HG03095 (cell line): ENCODE measurements around the gene SHISA9.
"Not testable (repeated sequence)": the region's sequence is repeated elsewhere in the genome, so short reads cannot be mapped to it uniquely, and the experiment has no call there.

Experiments used
- ATAC-seq: cut with Tn5 transposase; IDR thresholded peaks from one replicate; pipeline ENCODE4 v1.9.1; 2021; ENCODE audit warnings: moderate library complexity; ENCODE audit not compliant: unreplicated experiment

SHISA9 gene

DNA sequence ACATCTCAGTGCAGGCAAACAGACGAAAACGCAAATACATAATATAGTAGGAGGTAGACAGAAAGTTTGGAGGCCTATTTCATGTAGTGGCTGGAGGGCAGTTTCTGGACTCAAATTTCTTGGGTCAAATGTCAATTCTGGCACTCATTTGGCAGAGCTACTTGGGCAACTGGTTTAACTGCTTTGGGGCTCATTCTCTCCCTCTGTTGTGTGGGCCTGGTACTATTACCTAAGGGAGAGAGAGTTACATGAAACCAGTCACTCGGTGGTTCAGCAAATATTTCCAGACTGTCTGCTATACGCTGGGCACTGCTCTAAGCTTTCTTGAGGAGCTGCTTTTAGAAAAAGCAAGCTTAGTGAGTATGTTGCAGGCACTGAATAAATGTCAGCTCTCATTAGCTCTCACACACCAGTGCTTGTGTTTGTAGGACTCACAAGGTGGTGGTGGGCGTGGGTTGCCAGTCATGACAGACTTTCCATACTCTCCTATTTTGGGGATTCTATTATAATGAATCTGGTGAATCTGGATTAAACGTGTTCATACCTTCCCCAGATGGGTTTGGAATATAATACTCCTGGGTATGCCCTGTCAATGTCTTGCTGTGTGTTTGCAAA, 1.8 kb upstream of the SHISA9 start:
- ATAC-seq, result no peak

DNA sequence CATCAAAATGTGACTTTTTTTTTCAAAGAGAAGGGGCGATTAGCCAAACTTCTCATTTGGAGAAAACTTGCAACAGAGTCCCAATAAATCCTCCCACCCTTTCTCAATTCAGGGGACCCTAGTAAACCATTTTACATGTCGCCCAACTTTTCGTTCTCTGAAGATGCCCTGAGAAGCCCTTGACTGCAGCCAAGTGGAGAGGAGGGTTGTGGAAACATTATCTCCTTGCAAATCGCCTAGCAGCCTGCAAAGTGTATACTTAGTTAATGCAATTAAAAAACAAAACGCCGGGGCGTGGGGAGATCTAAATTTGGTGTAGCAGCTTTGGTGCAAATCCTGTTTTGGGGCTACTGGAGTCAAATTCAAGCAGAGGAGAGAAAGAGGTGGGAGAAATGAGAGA, 1.2 kb upstream of the SHISA9 start:
- no peak for ATAC-seq

DNA sequence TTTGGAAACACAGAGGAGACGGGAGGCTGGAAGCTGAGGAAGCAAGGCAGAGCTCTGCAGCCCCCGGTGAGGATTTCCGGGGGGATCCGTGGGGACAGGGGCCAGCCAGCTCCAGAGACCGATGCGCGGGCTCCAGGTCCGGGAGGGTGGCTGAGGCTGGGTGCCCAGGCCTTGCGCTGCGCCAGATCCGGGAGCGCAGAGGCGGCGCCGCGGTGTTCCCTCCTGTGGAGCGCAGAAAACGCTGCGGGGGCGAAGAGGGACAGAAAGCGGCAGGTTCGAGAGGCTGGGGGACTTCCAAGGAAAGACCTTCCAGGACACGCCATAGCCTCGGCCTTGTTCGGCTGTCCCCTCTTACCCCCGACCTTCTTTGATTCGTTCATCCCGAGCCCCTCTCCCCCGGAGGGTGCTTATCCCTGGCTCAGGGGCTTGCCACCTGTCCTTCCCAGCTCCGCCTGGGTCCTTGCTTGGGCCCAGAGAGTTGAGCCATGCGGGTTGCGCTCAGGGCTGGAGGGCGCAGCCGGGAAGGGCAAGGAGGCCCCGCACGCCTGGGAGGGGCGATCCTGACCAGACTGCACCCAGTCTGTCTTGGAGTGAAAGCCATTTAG, 697 bp upstream of the SHISA9 start:
- ATAC-seq, result no peak

DNA sequence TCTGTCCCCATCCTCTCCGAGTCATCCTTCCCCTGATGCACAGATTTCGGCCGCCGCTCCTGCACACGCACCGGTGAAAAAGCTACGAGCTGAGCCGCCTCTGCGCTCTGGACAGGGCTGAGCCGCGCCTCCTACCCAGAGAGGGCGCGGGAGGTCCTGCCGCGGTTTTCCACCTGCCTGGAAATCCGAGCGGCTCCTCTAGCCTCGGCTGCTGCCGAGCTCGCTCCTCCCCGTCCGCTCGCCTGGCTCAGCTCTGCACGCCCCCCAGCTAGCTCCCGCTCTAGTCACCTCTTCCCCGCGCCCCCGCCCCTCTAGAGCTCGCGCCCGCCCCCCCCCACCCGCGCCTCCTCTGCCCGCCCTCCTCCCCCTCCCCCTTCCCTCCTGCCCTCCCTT, 198 bp upstream of the SHISA9 start:
- no peak for ATAC-seq

DNA sequence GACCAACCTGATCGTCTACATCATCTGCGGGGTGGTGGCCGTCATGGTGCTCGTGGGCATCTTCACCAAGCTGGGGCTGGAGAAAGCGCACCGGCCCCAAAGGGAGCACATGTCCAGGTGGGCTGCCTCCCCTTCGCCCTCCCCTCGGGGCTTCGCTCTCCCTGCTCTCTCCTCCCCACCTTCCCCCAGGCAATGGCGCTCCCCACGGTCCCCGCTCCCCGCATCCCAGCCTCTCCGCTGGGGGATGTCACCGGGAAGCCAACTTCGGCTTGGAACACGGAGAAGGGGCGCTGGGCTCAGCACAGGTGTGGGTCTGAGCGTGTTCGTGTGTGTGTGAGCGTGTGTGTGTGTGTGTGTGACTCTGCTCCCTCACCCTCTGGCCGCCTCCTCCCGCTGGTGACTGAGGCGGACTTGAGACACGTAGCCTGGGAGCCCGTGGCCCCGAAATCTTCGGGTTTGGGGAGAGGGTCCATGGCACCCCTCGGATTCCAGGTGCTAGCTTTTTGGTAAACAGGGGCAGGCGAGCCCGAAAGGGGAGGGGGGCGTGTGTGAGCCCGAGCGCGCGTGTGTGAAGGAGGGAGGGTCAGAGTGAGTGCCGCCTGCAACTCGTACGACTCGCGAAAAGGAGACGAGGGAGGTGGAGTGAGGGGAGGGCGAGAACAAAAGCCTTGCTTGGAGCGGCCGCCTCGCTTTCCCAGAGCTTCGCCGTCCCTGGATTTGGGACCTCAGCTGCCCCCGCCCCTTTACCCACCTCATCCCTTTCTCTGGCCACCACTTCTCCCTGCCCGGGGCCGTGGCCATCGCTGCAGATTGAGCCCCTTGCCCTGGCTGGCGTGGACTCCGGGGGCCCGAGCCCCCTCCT, 1.3 kb downstream of the SHISA9 start:
- ATAC-seq, result no peak

DNA sequence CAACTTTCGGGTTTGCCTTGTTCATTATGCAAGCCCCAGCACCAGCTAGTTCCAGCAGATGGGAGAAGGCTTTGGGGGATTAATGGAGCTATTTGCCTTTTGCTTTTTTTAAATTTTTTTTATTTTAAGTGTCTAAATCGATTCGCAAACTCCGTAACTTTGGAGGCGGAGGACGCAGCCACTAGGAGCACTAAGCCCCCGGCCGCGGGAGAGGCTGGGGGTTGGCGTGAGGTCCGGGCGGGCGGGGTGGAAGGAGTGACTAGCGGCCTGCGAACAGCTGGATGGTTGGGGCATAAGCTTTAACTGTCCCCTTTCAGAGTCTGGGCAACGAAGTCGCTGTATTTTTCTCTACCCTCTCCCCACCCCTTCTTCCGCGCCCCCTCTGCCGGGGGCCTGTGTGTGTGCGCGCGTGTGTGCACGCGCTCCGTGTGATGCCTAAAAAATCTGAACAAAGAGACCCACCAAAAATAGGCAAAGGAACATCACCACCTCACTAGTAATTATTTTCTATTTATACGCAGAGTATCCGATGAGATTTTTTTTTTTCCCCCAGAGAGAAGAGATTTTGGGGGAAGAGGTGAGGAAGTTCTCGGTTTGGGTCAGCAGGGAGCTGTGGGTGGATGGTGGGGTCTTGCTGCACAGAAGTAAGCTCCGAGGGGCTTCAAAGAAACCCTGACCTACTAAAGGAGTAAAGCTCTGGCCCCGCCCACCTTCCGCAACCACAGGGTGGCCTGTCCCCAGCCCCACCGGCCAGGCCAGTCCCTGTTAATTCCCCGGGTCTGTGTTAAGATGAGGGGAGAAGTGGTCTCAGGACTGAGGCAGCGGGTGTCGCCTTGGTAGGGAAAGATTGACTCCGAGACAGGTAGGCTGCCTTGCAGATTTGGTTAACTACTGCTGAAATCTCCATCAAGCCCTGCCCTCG, 2.3 kb downstream of the SHISA9 start:
- ATAC-seq, result no peak

DNA sequence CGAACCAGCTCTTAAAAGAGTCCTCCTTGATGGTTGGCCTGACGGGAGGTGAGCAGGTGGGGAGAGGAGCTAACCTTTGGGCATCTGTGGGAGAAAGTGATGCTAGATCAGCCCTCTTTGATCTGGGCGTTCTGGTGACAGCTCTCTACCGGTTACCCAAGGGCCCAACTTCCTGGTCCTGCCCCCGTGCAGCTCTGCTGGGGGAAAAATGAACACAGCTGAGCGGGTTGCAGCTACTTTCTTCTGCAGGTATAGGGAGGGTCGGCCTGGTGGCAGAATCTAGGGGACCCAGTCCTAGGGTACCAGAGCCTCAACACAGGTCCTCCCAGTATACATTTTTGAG, 2.9 kb downstream of the SHISA9 start:
- no peak for ATAC-seq

DNA sequence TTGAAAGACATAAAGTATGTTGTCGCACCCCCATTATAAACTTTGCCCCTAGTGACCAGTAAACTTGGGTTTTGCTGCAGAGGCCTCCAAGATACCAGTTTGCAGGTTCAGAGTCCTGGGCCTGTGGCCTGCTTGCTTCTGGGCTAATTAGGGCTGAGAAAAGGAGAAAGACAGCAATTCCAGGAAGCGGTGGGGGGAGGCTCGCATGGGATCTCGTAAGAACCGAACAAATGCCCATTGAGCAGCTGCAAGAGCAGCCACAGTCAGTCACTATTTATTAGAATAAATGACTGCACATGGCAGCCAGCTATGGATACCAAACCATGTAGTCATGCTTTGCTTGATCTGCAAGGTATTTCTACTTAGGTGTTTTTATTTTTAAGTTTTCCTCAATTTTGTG, 4.9 kb downstream of the SHISA9 start:
- no peak for ATAC-seq

DNA sequence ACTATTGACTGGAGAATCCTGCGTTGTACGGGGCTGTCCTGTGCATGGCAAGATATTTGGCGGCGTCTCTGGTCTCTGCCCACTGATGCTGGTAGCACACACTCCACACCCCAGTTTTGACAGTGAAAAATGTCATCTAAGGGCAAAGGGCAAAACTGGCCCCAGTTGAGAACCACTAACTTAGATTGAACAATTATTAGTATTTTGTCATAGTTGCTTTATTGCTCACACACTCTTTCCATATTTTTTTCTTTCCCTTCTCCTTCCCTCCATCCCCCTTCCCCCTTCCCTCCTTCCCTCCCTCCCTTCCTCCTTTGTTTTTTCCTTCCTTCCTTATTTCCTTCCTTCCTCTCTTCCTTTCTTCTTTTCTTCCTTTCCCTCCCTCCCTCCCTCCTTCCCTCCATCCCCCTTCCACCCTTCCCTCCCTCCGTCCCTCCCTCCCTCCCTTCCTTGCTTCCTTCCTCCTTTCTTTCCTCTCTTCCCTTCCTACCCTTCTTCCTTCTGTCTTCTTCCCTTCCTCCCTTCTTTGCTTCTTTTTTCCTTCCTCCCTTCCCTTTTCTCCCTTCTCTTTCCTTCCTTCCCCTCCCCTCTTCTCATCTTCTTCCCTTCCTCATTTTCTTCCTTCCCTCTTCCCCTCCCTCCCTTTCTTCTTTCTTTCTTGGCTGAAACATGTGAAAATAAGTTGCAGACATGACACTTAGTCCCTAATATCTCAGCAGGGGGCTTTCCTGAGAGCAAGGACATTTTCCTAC, 5.5 kb downstream of the SHISA9 start:
- ATAC-seq, result no peak

DNA sequence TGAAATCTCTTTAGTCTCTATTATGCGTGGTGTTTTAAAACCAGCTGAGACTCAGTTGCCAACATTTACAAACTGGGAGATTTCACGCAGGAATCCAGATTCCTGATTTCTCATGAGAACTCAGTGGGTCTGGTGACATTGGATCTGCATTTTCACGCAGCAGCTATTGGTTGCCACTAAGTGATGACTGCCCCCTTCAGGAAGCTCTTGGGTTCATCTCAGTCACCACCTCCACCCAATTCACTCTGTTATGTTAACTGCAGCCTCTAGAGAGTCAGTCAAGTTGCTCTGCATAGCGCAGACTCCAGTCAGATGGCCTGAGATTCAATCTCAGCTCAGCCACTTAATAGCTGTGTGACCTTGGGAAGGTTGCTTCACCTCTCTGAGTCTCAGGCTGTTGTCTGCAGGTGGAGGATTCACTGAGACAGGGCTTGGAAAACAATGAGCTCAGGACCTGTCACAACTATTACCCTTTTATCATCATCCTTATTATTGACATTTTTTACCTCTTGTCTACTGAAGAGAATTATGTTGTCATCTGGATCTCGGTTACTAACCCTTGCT, 6.4 kb downstream of the SHISA9 start:
- ATAC-seq, result no peak

DNA sequence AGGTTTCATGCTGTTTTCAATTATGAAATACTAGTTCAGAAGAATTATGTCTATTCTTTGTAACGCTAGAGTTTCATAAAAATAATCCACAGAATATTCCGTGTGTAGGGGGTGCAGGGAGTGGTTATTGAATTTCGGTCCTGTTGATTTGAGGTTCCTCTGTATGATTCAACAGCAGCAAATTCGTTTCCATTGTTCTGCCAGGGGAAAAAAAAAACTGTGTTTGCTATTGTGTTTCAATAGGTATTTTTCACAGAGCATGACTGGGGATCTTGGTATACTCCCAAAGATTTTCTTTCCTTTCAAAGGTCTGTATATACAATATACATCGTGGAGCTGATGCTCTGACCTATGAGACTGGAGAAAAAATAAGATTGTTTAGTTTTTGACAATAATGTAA, 15.8 kb downstream of the SHISA9 start:
- no peak for ATAC-seq

DNA sequence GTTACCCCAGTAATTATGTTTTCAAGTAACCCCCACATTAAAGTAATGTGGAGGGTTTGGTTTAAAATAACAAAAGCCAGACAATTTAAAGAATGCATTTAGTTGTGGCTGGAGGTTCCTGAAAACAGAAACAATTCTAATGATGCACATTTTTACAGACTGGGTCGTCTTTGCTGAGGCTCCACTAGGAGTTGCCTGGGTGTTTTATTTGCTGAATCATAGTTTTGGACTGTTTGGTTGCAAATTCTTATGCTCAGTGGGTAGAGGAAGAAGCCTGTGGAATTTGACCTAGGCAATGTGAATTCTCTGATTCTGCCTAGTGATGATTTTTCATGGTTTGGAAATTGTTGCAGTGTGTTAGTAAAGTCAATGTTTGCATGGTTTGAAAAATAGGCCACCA, 16.3 kb downstream of the SHISA9 start:
- ATAC-seq, result no peak

DNA sequence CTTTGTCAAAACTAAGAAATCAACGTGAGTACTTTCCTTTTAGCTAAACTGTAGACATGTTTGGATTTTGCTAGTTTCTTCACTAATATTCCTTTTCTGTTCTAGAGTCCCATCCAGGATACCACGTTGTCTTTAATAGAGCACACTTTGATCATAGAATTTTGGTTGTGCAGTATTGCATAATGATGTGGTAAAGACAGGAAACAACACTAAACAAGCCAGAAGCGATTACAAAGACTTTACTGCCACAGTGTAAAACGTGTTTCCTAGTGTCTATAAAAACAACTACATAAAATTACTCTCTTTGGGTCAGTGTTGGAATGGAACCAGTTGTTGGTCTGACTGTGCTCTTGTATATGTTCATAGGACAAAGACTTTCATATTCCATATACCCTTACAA, 19.3 kb downstream of the SHISA9 start:
- no peak for ATAC-seq

DNA sequence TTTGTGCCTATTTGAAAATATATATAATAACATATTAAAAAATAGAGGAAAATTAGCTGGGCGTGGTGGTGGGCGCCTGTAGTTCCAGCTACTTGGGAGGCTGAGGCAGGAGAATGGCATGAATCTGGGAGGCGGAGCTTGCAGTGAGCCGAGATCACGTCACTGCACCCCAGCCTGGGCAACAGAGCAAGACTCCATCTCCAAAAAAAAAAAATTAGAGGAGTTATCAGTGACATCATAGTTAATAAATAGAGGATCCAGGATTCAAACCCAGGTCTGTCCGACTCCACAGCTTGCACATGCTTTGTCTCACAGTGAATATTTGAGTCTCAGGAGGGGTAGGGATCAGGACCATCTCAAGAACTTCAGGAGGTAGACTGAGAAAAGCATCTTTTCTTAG, 22.2 kb downstream of the SHISA9 start:
- ATAC-seq, result not testable (repeated sequence)

DNA sequence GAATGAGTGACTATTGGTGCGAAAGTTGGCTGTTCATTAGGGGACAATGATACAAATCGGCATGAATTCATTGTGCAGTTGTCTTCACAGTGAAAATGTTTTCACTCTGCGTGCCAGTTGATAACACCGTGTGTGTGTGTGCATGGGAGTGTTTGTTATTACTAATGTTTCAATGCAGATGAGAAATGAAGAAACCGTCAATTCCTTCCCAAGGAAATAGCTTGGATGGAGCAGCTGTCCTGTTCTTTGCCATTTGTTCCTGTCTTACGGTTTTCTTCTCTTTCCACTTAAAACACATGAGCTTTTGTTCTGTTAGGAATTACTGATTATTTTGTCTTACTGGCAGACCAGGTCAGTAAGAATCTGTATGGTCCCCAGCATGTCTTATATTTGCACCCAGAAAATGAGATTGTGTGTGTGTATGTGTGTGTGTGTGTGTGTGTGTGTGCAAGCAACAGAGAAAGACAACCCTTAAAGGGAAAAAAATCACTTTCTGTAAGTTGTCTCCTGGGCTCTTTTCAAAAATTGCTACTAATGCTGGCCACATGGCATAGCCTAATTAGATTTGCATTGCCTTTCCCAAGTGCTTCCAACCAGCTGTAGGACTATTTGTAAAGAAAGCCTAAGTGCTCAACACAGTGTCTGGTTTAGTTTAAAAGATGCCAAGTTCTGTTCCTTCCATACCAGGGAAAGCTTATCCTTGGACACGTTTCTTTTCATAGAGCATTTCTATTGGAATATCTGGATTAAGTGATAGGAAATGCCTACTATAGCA, 23.8 kb downstream of the SHISA9 start:
- no peak for ATAC-seq

DNA sequence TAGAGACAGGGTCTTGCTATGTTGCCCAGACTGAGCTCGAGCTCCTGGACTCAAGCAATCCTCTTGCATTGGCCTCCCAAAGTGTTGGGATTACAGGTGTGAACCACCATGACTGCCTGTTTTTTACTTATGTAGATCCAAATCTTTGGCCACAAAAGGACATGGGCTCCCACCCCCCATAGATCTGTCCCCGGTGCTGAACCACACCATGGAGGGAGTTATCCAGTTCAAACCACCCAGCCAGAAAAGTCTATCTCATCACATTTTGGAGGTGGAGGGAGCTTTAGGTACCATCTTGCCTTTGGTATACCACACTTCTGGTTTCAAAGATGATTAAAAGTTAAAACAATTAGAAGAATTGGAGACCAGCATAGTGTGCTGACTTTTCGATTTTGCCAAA, 26.2 kb downstream of the SHISA9 start:
- no peak for ATAC-seq

DNA sequence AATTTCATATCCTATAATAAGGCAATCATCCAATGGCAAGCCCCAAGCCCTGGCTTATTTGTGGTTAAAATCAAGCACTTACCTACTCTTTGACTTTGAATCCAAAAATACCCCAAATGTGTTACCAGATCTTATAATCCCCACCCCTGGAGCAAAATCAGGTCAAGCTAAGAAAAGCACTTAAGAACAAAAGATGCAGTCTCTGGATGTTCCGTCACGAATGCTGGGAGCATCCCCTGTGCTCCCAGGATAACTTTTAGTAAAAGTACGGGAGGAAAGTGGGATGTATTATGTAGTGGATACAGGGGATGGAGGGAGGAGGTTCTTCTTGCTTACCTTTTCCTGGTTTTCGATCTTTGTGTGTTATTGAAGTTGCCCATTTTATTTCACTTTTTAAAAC, 29.5 kb downstream of the SHISA9 start:
- no peak for ATAC-seq

DNA sequence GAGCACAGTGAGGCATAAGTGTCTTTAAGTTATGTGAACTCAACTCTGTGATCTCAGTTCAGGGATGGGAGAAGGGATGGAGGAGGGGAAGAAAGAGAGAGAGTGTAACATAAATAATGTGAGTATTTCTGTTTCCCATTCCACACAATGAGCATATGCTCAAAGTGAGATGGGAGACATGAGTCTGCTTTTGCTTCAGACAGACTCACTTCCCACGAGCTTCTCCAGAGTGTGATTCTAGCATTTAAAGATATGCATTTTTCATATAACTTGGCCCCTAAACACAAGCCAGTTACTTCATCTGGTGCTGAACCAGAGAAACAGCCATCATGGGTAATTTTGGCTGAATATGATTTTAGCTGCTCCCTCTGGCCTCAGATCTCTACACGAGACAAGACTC, 35.0 kb downstream of the SHISA9 start:
- no peak for ATAC-seq

DNA sequence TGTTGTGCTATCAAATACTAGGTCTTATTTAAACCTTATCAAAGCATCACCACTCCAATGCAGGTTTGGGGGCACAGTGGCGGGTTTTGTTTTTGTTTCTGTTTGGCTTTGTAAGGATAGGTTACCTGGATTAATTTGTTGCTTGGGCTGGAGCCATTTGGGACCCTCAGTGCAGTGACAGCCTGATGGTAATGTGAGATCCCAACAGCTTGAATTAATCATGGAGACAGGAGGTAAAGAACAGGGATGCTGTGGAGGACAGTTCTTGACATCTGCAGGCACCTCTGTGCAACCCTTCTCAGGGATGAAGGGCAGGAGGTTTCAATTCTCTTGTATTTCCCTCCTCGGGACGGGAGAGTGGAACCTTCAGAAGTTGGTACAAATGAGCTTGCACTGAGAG, 40.5 kb downstream of the SHISA9 start:
- no peak for ATAC-seq

DNA sequence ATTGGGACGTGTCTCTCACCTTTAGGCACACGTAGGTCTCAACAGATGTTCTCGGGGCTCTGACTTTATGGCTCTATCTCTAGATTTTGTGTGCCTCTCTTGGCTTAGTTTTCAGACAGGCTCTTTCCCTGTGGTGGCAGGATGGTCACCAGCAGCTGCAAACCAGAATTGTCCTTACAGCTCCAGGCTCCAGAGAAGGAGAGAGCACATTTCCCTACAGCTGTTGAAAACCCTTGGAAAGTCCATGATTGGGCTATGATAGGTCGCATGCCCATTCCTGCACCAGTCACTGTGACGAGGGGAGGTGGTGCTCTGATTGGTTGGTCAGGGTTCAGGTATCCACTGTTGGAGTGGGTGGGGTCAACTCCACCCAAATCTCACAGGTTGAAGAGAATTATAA, 41.5 kb downstream of the SHISA9 start:
- no peak for ATAC-seq
